ENCODE results near the gene CPSF4L. TPM values are rescaled to one million over a fixed set of nuclear protein-coding genes. Genes with fewer than 3 reads are reported as not detected.
A peak's percentile ranks its signal among the peaks of the same experiment; 100 is the strongest.

CPSF4L gene
- total RNA-seq, 1 experiment from 2014 or later: not detected

DNA sequence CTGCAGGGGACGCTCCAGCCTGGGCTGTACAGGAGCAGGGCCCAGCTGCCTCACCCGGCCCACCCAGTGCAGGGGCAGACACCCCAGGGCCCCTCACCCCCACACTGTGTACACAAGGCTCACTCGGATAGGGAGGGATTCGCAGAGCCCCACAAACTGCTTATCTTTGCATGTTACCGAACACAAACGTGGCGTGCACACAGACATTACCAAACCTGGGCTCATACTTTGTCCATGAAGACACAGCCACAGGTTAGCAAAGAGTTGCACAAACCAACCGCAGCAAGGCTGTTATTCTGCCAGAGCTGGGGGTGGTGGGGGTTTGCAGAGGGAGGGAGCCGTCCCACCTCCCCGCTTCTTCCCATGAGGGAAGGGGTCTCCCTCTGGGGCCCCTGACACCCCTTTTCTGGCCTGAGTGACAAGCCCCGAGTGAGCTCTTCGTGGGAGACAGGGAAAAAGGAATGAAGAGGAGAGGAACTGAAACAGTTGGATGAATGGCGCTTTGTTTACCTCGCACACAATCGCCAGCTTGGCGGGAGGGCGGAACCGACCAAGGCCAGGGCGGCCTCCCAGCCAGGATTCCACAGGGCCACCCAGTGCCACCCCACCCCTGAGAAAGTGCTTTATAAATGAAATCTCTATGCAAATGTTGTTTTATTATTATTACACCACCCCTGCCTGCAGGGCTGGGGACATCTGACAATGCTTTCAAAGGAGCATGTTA, 434 bp upstream of the CPSF4L start:
- DNase-seq (ENCODE audit: low spot score) (no peak), ATAC-seq (peak; percentile 66)
- peaks cover 3% of the 10 kb centered on the region for H3K27me3 Mint-ChIP-seq (ENCODE audit: low read depth)
- no peaks in the 10 kb centered on the region for H3K9me3 Mint-ChIP-seq
- peak overlapping the region; percentile 24; the same call in 1 of the 2 replicates for H3K4me3 Mint-ChIP-seq
- H3K36me3 Mint-ChIP-seq: no peaks in the 10 kb centered on the region
- POLR2A ChIA-PET: interaction anchor here (0.6 to 0.9 kb wide), 5 partner anchors 29 to 107 kb away, joined by 3 to 5 read pairs (median 4); a partner anchor contains a TSS
- CTCF ChIA-PET: interaction anchor here (0.6 to 2.6 kb wide), 7 partner anchors 10 to 115 kb away, joined by 3 to 18 read pairs (median 3); no protein-coding TSS in a partner anchor
- peaks cover 25% of the 10 kb centered on the region for H3K4me1 Mint-ChIP-seq
- no peak overlapping the region for H3K27ac Mint-ChIP-seq
- TF ChIP-seq, protein P1, sequence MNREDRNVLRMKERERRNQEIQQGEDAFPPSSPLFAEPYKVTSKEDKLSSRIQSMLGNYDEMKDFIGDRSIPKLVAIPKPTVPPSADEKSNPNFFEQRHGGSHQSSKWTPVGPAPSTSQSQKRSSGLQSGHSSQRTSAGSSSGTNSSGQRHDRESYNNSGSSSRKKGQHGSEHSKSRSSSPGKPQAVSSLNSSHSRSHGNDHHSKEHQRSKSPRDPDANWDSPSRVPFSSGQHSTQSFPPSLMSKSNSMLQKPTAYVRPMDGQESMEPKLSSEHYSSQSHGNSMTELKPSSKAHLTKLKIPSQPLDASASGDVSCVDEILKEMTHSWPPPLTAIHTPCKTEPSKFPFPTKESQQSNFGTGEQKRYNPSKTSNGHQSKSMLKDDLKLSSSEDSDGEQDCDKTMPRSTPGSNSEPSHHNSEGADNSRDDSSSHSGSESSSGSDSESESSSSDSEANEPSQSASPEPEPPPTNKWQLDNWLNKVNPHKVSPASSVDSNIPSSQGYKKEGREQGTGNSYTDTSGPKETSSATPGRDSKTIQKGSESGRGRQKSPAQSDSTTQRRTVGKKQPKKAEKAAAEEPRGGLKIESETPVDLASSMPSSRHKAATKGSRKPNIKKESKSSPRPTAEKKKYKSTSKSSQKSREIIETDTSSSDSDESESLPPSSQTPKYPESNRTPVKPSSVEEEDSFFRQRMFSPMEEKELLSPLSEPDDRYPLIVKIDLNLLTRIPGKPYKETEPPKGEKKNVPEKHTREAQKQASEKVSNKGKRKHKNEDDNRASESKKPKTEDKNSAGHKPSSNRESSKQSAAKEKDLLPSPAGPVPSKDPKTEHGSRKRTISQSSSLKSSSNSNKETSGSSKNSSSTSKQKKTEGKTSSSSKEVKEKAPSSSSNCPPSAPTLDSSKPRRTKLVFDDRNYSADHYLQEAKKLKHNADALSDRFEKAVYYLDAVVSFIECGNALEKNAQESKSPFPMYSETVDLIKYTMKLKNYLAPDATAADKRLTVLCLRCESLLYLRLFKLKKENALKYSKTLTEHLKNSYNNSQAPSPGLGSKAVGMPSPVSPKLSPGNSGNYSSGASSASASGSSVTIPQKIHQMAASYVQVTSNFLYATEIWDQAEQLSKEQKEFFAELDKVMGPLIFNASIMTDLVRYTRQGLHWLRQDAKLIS (CRISPR knock-in tag; IDR thresholded peaks at IDR 0.05; ENCODE audit: borderline replicate concordance): no peak
- TF ChIP-seq FOXJ3 (CRISPR knock-in tag; IDR thresholded peaks at IDR 0.05; ENCODE audit: borderline replicate concordance) (no peak), NFATC4 (CRISPR knock-in tag; IDR thresholded peaks at IDR 0.05) (no peak), FOXK1 (CRISPR knock-in tag; IDR thresholded peaks at IDR 0.05) (peak; percentile 48; the same call in 1 of the 2 replicates), NFYB (CRISPR knock-in tag; conservative IDR thresholded peaks at IDR 0.05; ENCODE audit: low read depth) (no peak), ZNF423 (CRISPR knock-in tag; IDR thresholded peaks at IDR 0.05) (peak; percentile 74), ZNF317 (CRISPR knock-in tag; IDR thresholded peaks at IDR 0.05; ENCODE audit: borderline replicate concordance, low read depth) (no peak), ZNF219 (CRISPR knock-in tag; IDR thresholded peaks at IDR 0.05; ENCODE audit: borderline replicate concordance) (no peak), PRRX2 (CRISPR knock-in tag; IDR thresholded peaks at IDR 0.05) (no peak), EMX1 (CRISPR knock-in tag; IDR thresholded peaks at IDR 0.05) (no peak), ZNF416 (CRISPR knock-in tag; IDR thresholded peaks at IDR 0.05) (no peak), ZNF671 (CRISPR knock-in tag; IDR thresholded peaks at IDR 0.05) (no peak), ZNF396 (CRISPR knock-in tag; IDR thresholded peaks at IDR 0.05; ENCODE audit: borderline replicate concordance) (no peak), IRF2 (CRISPR knock-in tag; IDR thresholded peaks at IDR 0.05; ENCODE audit: borderline replicate concordance, low read depth) (no peak)
- TF ChIP-seq, protein P2, sequence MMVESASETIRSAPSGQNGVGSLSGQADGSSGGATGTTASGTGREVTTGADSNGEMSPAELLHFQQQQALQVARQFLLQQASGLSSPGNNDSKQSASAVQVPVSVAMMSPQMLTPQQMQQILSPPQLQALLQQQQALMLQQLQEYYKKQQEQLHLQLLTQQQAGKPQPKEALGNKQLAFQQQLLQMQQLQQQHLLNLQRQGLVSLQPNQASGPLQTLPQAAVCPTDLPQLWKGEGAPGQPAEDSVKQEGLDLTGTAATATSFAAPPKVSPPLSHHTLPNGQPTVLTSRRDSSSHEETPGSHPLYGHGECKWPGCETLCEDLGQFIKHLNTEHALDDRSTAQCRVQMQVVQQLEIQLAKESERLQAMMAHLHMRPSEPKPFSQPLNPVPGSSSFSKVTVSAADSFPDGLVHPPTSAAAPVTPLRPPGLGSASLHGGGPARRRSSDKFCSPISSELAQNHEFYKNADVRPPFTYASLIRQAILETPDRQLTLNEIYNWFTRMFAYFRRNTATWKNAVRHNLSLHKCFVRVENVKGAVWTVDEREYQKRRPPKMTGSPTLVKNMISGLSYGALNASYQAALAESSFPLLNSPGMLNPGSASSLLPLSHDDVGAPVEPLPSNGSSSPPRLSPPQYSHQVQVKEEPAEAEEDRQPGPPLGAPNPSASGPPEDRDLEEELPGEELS (CRISPR knock-in tag; IDR thresholded peaks at IDR 0.05): peak; percentile 26; the same call in 1 of the 2 replicates
- TF ChIP-seq, protein P3, sequence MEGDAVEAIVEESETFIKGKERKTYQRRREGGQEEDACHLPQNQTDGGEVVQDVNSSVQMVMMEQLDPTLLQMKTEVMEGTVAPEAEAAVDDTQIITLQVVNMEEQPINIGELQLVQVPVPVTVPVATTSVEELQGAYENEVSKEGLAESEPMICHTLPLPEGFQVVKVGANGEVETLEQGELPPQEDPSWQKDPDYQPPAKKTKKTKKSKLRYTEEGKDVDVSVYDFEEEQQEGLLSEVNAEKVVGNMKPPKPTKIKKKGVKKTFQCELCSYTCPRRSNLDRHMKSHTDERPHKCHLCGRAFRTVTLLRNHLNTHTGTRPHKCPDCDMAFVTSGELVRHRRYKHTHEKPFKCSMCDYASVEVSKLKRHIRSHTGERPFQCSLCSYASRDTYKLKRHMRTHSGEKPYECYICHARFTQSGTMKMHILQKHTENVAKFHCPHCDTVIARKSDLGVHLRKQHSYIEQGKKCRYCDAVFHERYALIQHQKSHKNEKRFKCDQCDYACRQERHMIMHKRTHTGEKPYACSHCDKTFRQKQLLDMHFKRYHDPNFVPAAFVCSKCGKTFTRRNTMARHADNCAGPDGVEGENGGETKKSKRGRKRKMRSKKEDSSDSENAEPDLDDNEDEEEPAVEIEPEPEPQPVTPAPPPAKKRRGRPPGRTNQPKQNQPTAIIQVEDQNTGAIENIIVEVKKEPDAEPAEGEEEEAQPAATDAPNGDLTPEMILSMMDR (IDR thresholded peaks at IDR 0.05): no peak
- TF ChIP-seq, protein P4, sequence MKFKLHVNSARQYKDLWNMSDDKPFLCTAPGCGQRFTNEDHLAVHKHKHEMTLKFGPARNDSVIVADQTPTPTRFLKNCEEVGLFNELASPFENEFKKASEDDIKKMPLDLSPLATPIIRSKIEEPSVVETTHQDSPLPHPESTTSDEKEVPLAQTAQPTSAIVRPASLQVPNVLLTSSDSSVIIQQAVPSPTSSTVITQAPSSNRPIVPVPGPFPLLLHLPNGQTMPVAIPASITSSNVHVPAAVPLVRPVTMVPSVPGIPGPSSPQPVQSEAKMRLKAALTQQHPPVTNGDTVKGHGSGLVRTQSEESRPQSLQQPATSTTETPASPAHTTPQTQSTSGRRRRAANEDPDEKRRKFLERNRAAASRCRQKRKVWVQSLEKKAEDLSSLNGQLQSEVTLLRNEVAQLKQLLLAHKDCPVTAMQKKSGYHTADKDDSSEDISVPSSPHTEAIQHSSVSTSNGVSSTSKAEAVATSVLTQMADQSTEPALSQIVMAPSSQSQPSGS (CRISPR knock-in tag; IDR thresholded peaks at IDR 0.05; ENCODE audit: borderline replicate concordance, low read depth): no peak
- TF ChIP-seq, protein P5, sequence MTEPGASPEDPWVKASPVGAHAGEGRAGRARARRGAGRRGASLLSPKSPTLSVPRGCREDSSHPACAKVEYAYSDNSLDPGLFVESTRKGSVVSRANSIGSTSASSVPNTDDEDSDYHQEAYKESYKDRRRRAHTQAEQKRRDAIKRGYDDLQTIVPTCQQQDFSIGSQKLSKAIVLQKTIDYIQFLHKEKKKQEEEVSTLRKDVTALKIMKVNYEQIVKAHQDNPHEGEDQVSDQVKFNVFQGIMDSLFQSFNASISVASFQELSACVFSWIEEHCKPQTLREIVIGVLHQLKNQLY (CRISPR knock-in tag; IDR thresholded peaks at IDR 0.05): no peak
- TF ChIP-seq, protein P6, sequence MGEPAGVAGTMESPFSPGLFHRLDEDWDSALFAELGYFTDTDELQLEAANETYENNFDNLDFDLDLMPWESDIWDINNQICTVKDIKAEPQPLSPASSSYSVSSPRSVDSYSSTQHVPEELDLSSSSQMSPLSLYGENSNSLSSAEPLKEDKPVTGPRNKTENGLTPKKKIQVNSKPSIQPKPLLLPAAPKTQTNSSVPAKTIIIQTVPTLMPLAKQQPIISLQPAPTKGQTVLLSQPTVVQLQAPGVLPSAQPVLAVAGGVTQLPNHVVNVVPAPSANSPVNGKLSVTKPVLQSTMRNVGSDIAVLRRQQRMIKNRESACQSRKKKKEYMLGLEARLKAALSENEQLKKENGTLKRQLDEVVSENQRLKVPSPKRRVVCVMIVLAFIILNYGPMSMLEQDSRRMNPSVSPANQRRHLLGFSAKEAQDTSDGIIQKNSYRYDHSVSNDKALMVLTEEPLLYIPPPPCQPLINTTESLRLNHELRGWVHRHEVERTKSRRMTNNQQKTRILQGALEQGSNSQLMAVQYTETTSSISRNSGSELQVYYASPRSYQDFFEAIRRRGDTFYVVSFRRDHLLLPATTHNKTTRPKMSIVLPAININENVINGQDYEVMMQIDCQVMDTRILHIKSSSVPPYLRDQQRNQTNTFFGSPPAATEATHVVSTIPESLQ (CRISPR knock-in tag; IDR thresholded peaks at IDR 0.05): no peak
- TF ChIP-seq, protein P7, sequence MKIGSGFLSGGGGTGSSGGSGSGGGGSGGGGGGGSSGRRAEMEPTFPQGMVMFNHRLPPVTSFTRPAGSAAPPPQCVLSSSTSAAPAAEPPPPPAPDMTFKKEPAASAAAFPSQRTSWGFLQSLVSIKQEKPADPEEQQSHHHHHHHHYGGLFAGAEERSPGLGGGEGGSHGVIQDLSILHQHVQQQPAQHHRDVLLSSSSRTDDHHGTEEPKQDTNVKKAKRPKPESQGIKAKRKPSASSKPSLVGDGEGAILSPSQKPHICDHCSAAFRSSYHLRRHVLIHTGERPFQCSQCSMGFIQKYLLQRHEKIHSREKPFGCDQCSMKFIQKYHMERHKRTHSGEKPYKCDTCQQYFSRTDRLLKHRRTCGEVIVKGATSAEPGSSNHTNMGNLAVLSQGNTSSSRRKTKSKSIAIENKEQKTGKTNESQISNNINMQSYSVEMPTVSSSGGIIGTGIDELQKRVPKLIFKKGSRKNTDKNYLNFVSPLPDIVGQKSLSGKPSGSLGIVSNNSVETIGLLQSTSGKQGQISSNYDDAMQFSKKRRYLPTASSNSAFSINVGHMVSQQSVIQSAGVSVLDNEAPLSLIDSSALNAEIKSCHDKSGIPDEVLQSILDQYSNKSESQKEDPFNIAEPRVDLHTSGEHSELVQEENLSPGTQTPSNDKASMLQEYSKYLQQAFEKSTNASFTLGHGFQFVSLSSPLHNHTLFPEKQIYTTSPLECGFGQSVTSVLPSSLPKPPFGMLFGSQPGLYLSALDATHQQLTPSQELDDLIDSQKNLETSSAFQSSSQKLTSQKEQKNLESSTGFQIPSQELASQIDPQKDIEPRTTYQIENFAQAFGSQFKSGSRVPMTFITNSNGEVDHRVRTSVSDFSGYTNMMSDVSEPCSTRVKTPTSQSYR (CRISPR knock-in tag; IDR thresholded peaks at IDR 0.05): no peak
- TF ChIP-seq, protein P8, sequence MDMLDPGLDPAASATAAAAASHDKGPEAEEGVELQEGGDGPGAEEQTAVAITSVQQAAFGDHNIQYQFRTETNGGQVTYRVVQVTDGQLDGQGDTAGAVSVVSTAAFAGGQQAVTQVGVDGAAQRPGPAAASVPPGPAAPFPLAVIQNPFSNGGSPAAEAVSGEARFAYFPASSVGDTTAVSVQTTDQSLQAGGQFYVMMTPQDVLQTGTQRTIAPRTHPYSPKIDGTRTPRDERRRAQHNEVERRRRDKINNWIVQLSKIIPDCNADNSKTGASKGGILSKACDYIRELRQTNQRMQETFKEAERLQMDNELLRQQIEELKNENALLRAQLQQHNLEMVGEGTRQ (CRISPR knock-in tag; IDR thresholded peaks at IDR 0.05): no peak

All from WTC11 (cell line).